ENCODE data around the gene MSTO1.
"Not testable (repeated sequence)": the region's sequence is repeated elsewhere in the genome, so short reads cannot be mapped to it uniquely, and the experiment has no call there.

- TF ChIP-seq CTCF (conservative IDR thresholded peaks at IDR 0.05; ENCODE audit: low read depth, low read length); SMC3 (IDR thresholded peaks at IDR 0.05; ENCODE audit: low read depth, low read length); POLR2A (IDR thresholded peaks at IDR 0.05; ENCODE audit: low read depth, low read length); ELK1 (IDR thresholded peaks at IDR 0.05; ENCODE audit: borderline replicate concordance, low read depth, low read length); RAD21 (IDR thresholded peaks at IDR 0.05; ENCODE audit: low read length); MXI1 (IDR thresholded peaks at IDR 0.05; ENCODE audit: borderline replicate concordance, low read depth, low read length); FOS (IDR thresholded peaks at IDR 0.05; ENCODE audit: low read depth, low read length); CEBPB (IDR thresholded peaks at IDR 0.05; ENCODE audit: low read depth, low read length); USF2 (IDR thresholded peaks at IDR 0.05; ENCODE audit: low read depth, low read length); MAFK (IDR thresholded peaks at IDR 0.05; ENCODE audit: low read depth, low read length); BHLHE40 (IDR thresholded peaks at IDR 0.05; ENCODE audit: low read depth, low read length); RCOR1 (IDR thresholded peaks at IDR 0.05; ENCODE audit: insufficient replicate concordance, low read length); RFX5 (IDR thresholded peaks at IDR 0.05; ENCODE audit: low read depth, low read length): not testable (repeated sequence)
These were observed 10.0 kb upstream of the MSTO1 start for GRCh38 chr1:155599828-155600572.

Measured in IMR-90 (cell line).